Mucosa of descending colon (tissue), 3 donors: Measurements from ENCODE around the gene SPATA17. TPM values are rescaled to one million over a fixed set of nuclear protein-coding genes. Genes with fewer than 3 reads are reported as not detected.

Experiments
- ATAC-seq: fragments of 200-7000 bp; cut with Tn5 transposase; one replicate; pipeline ENCODE4 v1.9.1; 2020; ENCODE audit warnings: mild to moderate bottlenecking, moderate library complexity
- DNase-seq, 3 donors: peaks; one replicate each; pipeline ENCODE4 v3.0.0-alpha.2; 2020
- H3K36me3 ChIP-seq: fragments of 200-600 bp; one replicate; pipeline ENCODE4 v1.8.0; 2021; ENCODE audit warnings: low read depth, mild to moderate bottlenecking
- H3K4me1 ChIP-seq: fragments of 200-600 bp; one replicate; pipeline ENCODE4 v1.8.0; 2021; ENCODE audit warnings: low read depth, mild to moderate bottlenecking
- H3K4me3 ChIP-seq: fragments of 200-600 bp; one replicate; pipeline ENCODE4 v1.8.0; 2021; ENCODE audit warnings: mild to moderate bottlenecking
- H3K9me3 ChIP-seq: fragments of 200-600 bp; one replicate; pipeline ENCODE4 v1.8.0; 2021; ENCODE audit warnings: mild to moderate bottlenecking
- intact Hi-C, 2 donors: fragments of 100-400 bp; cut with DNase I in 1 of 2; cut with micrococcal nuclease in 1 of 2; formaldehyde crosslinking; loops; one replicate each; pipeline versions ENCODE4 v1.11.0 to v1.11.1; 2022; cut with DNase I, micrococcal nuclease
- total RNA-seq, 3 donors: library from RNA; stranded (reverse); fragmentation: NEBNext Ultra II Directional in 2 of 3; extraction: Animal tissue kit (Norgen Biotek cat#: 25700) in 2 of 3; gene quantifications; one replicate each; pipeline versions ENCODE4 v1.2.1 to v1.2.4, GENCODE V29; 2021 to 2023
- TF ChIP-seq, protein P1 (sequence below): fragments of 200-600 bp; IDR thresholded peaks from one replicate; pipeline ENCODE4 v1.8.0; 2022; ENCODE audit warnings: antibody characterized with exemption, mild to moderate bottlenecking
- donor health status: DM: no; HTN: no; CAD: no; lungs with moderate emphysema.
- donor health status: DM: no; HTN: no; CAD: no.
- donor health status: DM: no; HTN: yes; CAD: no.

SPATA17 gene
- total RNA-seq, 3 donors from 2014 or later: 0.28 to 0.90 (median 0.36) TPM

DNA sequence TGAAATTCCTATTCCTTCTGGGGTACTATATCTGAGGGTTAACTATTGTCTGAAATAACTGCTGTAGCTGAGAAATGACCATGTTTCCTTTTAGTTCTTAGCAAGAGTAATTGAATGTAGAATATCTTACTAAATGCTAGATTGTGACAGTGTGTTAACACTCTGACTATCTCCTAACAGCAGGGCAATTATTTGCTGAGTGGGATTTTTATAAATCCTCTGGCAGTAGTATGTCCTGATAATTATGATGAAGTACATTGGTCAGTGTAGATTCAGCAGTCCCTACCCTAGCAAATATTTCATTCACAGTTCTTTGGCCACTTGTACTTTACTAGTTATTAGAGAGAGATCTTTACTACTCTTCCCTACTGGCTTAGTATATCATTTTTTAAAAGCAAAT lies 138.6 kb downstream of the SPATA17 start:
- TF ChIP-seq, protein P1, sequence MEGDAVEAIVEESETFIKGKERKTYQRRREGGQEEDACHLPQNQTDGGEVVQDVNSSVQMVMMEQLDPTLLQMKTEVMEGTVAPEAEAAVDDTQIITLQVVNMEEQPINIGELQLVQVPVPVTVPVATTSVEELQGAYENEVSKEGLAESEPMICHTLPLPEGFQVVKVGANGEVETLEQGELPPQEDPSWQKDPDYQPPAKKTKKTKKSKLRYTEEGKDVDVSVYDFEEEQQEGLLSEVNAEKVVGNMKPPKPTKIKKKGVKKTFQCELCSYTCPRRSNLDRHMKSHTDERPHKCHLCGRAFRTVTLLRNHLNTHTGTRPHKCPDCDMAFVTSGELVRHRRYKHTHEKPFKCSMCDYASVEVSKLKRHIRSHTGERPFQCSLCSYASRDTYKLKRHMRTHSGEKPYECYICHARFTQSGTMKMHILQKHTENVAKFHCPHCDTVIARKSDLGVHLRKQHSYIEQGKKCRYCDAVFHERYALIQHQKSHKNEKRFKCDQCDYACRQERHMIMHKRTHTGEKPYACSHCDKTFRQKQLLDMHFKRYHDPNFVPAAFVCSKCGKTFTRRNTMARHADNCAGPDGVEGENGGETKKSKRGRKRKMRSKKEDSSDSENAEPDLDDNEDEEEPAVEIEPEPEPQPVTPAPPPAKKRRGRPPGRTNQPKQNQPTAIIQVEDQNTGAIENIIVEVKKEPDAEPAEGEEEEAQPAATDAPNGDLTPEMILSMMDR: no peak
- Histone ChIP-seq H3K36me3 (no peaks in the 10 kb centered on the region), H3K9me3 (no peaks in the 10 kb centered on the region), H3K4me3 (no peak overlapping the region), H3K4me1 (no peaks in the 10 kb centered on the region)
- DNase-seq (no peak), ATAC-seq (no peak)
- intact Hi-C loops: no loop called here

DNA sequence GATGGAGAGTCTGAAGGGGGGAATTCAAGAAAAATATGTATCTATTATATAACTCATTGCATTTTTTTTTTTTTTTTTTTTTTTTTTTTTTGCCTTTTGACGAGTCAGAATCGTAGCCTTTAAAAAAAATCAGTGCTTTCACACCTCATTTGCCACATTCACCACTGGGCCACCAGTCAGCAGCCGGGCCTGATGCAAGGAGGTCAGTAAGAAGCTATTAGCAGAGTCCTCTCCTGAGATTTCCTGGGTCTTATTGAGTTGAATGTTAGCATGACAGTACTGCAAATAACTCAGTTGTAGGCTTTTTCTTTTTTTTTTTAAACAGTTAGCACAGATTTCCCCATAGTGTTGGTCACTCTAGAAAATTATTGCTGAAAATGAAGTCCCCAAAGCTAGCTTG lies 139.8 kb downstream of the SPATA17 start:
- TF ChIP-seq, protein P1: no peak
- intact Hi-C loops: no loop called here
- no peaks in the 10 kb centered on the region for H3K4me1 ChIP-seq
- ATAC-seq: no peak
- no peaks in the 10 kb centered on the region for H3K9me3 ChIP-seq
- no peaks in the 10 kb centered on the region for H3K36me3 ChIP-seq
- H3K4me3 ChIP-seq: no peak overlapping the region
- no peak for DNase-seq

DNA sequence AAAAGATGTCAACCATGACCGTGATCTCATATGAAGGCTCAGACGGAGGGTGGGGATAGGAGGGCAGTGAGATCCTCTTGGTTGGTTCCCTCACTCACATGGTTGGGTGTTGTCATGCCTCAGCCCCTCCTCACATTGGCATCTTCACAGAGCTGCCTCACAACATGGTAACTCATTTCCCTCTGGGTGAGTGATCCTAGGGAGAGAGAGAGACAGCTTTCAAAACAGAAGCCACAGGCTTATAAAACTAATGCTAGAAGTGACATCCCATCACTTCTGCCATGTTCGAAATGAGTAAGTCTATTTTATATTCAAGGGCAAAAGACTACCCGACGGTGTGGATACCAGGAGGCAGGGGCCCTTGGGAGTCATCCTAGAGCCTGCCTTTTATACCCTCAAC lies 145.5 kb downstream of the SPATA17 start:
- ATAC-seq (no peak), DNase-seq (no peak)
- Histone ChIP-seq H3K4me1 (no peaks in the 10 kb centered on the region), H3K9me3 (no peaks in the 10 kb centered on the region), H3K4me3 (no peak overlapping the region), H3K36me3 (no peaks in the 10 kb centered on the region)
- TF ChIP-seq, protein P1: no peak
- intact Hi-C loops: no loop called here

DNA sequence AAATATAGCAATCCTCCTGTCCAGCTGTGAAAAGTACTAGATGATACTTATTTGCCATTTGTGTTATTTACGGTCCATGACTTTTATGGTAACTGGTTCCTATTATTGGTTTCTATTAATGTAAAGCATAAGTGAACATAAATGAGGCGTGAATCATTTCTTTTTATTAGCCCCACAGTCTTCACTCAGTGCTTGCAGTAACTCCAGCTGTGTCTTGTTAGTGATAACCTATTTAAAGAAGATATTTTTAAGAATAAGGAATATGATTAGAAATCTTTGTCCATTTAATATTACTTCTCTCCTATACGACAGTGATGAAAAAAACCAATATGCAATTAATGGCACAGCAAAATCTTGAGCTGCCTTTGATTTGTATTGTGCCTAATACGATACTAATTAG lies 149.9 kb downstream of the SPATA17 start:
- Histone ChIP-seq H3K4me3 (no peak overlapping the region), H3K36me3 (no peaks in the 10 kb centered on the region), H3K9me3 (no peaks in the 10 kb centered on the region), H3K4me1 (no peaks in the 10 kb centered on the region)
- no peak for DNase-seq
- intact Hi-C loops: no loop called here
- ATAC-seq: no peak
- TF ChIP-seq, protein P1: no peak

DNA sequence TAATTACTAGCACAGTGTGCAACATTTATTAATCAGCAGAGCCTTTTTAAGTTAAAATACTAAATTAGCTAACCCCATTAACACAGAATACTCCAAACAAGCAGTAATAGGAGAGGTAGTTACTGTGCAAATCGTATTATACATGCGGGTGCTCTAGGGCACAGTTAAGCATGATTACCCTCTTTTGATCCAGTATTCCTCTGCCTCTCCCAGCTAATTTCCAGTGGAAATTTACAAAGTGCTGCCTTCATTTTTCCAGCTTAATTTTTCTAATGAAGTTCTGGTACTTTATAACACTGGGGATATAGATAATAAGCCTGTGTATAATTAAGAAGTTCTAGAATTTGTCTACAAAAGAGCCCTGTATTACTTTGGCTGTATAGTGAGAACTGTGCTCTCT lies 159.9 kb downstream of the SPATA17 start:
- no peak for ATAC-seq
- intact Hi-C loops: no loop called here
- no peak for DNase-seq
- Histone ChIP-seq H3K9me3 (no peaks in the 10 kb centered on the region), H3K4me3 (no peak overlapping the region), H3K4me1 (no peaks in the 10 kb centered on the region), H3K36me3 (no peaks in the 10 kb centered on the region)
- TF ChIP-seq, protein P1: no peak

DNA sequence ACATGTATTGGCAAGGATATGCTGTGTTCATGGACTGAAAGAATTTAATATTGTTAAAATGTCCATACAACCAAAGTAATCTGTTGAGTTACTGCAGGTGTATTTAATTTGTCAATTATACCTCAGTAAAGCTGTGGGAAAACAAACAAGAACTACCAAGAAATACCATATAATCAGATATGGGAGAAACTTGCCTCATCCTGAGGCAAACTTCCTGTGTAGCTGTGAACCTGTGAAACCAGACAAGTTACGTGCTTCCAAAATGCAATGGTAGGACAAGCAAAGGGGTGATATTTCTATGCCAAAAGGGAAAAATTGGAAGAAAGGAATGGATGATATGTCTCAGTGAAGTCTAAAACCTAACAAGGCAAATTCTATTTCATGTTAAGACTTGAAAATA lies 174.6 kb downstream of the SPATA17 start:
- Histone ChIP-seq H3K4me3 (no peak overlapping the region), H3K36me3 (no peaks in the 10 kb centered on the region), H3K4me1 (no peaks in the 10 kb centered on the region), H3K9me3 (no peaks in the 10 kb centered on the region)
- DNase-seq: no peak
- intact Hi-C loops: no loop called here
- TF ChIP-seq, protein P1: no peak
- no peak for ATAC-seq
